NCI-H460 (cell line): Measurements from ENCODE around the gene RINT1. TPM values are rescaled to one million over a fixed set of nuclear protein-coding genes. Genes with fewer than 3 reads are reported as not detected.
"Not testable (repeated sequence)": the region's sequence is repeated elsewhere in the genome, so short reads cannot be mapped to it uniquely, and the experiment has no call there.

ENCODE experiments used
- DNase-seq: peaks from one replicate; pipeline ENCODE4 v3.0.0-alpha.2; 2016; ENCODE audit warnings: low read depth; ENCODE audit errors: extremely low read depth
- polyA plus RNA-seq: library from polyadenylated mRNA; depleted of rRNA; stranded (reverse); fragments of >200 nt; gene quantifications from 2 replicates; pipeline ENCODE4 v1.2.3, GENCODE V29; 2014; cell fraction: nucleus; rRNA removed
- total RNA-seq: library from RNA; depleted of rRNA; stranded (reverse); fragments of >200 nt; shearing (Covaris generic); gene quantifications from 2 replicates; pipeline ENCODE4 v1.2.3, GENCODE V29; 2014; rRNA removed

The RINT1 gene
- total RNA-seq = 12.8 and 18.6 TPM in 2 replicates
- polyA plus RNA-seq = 12.4 and 13.0 TPM in 2 replicates

DNA sequence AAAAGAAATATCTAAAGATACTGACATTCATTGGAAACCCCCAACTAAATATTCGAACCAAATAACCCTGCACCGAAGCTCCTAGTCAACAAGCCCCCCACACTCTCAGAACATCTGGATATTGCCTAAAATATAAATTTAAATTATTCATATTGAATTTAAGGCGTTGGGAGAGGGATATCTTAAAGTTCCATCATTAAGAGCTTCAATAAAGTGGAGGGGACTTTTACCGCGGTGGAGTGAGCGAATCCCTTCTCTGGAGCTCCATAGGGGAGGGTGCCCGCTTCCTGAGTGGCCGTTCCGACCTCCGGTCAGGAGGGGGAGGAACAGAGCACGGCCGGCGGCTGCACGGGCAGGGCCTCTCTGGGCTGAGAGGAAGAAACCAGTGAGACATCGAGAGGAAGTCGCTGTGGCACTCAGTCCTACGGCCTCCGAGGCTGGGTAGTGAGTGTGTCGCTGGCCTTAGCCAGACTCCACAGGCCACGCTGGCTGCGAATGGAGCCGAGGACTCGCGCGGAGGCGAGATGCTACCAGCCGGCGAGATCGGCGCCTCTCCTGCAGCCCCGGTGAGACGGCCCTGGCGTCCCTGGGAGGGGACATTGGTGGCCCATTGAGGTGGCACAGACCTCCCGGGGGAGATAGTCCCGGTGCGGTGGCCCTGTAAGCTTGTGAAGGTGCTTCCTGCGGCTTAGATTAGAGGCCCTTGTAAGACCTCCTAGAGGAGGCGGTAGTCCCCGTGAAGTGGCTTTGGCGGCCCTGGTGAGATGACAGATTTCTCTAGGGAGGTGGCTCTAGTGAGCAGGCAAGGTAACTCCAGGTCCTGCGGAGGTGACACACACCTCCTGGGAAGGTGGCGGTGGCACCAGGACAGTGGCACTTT, at the start of gene RINT1:
TSS of gene RINT1 (plus strand) at position 410 of the 880 bp plus-strand sequence. CDS start at position 525, 115 bp downstream.
- peak; percentile 89 for DNase-seq

DNA sequence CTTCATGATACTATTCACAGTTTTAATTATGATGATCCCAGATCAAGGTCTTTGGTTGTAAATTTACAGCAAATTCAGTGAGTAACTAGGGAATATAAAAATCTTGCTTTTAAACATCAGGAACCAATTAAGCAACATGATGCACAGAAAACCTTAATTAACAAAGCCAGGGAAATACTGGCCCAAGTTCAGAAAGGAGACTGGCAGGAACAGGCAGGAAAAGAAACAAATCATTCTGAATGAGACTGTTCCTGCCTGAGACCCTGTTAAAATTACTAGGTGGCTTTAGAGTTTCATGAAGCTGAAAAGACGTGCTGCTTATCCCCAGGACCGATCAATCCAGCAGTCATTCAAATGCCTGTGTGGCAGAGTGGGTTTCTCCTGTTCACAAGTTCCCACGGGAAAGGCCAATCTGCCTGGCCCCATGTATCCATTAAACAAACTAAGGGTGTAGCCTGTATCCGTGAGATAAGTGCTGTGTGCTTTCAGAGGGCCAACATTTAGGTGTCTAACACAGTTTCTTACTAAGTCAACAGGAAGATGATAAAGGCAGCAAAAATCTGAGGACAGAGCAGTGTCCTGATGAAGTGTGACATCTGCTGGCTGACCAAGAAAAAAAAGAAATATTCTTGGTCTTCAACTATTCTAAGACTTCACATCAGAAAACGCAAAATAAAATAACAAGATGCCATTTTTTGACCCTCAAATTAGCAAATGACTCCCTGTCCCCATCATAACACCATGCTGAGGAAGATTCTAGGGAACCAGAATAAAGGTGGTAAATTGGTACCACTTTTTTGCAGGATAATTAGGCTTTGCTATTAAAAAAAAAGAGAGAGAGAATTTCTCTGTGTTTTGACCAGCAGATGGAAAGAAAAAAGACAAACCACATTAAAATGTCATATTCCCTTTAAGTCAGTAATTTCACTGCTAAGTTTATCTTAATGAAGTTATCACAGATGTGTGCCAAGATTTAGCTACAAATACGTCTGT, 44.1 kb upstream of the RINT1 start:
- DNase-seq = peak; percentile 14

DNA sequence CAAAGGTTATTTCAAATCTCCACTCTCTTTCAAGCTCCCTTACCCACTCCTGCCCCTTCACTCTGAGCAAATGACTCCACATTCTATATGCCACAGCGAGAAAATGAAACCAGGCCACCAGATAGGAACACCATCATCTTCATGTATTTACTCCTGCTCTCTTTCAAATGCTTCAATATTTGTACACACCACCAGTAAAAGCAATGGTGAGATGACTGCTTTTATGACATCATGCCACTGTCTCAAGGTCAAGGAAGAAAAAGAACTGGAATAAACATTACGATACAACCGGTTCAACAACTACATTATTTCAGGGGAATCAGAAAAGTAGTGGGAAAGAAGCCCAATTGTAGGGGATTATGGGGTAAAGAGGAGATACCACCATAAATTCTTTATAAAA, 42.6 kb upstream of the RINT1 start:
- no peak for DNase-seq

DNA sequence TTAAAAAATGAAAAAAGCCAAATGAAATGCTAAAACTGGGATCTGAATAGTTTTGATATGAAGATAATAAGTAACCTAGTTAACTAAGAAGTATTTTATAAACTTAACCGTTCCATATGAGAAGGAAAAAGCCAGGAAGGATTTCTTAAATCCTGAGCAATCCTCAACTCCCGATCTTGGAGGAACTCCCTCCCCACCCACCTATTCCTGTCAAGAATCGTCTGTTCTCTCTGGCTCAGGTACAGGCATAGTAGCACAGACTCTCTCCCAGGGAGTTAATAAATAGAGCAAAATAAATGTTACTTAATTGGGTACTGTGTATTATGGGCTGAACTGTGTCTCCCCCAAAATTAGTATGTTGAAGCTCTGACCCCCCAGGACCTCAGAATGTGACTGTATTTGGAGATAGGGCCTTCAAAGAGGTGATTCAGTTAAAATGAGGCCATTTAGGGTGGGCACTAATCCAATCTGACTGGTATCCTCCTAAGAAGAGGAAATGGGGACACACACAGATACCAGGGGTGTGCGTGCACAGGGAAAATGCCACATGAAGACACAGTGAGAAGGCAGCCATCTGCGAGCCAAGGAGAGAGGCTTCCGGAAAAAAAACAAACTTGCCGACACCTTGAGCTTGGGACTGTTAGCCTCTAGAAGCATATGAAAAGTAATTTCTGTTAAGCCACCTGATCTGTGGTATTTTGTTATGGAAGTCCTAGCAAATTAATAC, 38.6 kb upstream of the RINT1 start:
- DNase-seq = no peak

DNA sequence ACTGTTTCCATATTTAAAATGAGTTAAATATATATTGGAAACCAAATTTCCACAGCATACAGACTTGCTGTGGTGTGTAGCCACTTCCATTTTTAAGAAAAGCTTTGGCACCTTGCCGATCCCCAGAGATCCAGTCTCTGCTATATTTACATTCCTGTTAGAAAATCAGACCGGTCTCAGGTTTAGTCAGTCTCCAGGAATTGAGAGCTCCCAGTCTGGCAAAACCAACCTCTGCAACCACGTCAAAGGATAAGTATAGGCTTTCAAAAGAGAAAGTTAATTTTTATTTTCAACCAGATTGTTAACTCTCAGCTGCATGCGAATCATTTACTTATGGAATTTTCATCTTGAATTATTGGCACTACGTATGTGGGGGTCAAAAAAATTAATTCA, 38.1 kb upstream of the RINT1 start:
- no peak for DNase-seq

DNA sequence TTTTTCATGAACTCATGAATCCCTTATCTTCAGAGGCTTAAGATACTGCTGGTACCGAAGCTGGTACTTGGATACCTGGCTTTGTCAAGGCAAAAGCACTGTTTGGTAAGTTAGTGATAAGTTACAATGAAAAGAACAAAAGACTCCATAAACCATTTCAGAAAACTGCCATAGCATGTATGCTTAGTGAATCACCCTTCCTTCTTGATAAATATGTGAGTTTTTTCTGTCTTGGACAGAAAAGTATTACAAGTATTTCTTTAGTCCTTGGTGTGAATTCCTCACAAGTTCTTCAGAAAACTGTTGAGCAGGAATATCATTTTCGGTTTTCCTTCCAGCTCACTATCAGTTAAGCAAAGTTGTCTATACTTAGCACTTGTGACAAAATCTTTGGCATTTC, 35.5 kb upstream of the RINT1 start:
- no peak for DNase-seq

DNA sequence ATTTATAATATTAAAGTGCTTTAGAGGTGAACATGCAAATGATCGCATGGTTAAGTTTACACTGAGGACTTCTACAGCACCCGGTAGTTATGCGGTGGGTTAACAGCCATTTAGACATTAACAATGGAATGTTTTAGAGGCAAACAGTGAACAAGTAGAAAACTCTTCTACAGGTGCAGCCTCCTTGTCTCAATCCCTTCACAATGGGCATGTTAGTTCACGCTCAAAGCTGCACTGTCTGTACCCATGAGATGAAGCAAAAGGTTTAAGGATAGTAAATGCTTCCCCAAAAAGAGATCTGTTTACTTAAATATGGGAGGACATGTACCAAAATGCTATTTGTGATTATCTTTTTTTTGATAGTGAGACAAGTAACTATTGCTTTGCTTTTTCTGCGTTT, 35.0 kb upstream of the RINT1 start:
- DNase-seq = no peak

DNA sequence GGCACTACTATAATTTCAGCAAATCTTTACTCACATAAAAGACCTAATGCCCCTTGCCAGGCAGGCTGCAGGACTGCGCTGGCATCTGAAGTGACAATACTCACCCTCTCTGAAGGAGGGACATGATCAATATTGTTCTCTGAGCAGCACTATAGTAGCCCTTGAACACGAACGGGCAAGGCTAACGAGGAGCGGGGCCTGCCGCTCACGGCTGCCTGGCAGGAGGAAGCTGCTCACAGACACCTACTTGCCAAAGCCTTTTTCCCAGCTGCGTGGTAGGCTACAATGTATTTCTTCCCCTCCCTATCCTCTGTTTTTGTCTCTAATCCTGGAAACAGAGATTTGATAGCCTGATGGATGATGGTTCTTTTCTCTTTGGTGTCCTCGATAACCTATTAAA, 29.8 kb upstream of the RINT1 start:
- no peak for DNase-seq

DNA sequence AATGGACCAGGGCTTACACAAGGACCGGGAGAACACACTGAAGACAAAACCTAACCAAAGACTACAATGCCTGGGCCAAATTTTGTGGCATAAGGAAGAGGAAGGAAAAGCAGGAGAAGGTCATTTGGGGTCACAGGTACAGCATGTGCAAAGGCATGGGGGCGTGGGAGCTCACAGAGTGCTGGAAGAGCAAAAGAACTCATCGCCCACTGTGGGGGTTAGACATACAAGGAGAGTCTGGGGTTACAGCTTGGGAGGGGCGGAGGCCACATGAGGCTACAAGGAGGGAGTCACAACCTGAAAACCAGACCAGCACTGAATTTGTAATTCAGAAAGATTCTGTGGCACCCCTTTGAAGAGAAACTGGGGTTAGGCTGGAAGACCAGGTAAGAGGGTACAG, 19.6 kb upstream of the RINT1 start:
- no peak for DNase-seq

DNA sequence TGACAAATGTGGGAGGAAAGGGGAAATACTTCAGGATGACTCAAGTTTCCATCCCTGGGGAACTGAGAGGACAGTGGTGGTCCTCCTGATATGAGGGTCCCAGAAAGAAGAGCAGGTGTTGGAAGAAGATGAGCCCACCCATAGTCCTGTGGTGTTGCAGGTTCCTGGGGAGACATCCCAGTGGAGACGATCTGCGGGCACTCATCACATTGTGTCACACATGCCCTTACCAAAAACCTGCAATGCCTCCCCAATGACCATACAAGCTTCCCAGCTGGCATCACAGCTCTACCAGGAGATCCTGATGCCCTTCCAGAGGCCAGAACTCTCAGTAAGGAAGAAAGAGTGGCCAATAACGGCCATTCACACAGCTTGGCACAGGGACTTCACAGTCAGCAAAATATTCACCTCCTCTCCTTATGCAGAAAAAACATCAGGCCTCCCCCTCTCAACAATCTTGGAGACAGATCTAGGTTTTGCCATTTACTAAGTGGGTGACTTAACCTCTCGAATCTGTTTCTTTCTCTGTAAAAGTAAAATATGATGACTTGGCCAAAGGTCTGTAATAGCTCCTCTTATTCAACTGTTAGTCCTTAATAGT, 19.0 kb upstream of the RINT1 start:
- DNase-seq = no peak

DNA sequence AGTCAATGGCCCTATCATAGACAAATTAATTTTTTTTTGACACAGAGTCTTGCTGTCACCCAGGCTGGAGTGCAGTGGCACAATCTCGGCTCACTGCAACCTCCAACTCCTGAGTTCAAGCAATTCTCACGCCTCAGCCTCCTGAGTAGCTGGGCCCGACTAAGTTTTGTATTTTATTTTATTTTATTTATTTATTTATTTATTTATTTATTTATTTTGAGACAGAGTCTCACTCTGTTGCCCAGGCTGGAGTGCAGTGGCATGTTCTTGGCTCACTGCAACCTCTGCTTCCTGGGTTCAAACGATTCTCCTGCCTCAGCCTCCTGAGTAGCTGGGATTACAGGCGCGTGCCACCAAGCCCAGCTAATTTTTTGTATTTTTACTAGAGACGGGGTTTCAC, 16.4 kb upstream of the RINT1 start:
- not testable (repeated sequence) for DNase-seq

DNA sequence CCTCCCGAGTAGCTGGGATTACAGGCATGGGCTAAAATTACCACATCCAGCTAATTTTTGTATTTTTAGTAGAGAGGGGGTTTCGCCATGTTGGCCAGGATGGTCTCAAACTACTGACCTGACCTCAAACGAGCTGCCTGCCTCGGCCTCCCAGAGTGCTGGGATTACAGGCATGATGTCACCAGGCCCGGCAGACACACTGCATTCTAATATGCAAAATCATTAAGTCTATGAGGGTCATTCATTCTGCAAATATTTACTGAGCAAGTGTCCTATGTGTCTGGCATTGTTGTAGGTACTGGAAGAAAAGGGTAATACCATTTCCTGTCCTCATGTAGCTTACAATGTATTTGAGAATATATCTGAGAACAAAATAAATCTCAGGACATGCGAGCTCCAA, 12.6 kb upstream of the RINT1 start:
- DNase-seq = no peak

DNA sequence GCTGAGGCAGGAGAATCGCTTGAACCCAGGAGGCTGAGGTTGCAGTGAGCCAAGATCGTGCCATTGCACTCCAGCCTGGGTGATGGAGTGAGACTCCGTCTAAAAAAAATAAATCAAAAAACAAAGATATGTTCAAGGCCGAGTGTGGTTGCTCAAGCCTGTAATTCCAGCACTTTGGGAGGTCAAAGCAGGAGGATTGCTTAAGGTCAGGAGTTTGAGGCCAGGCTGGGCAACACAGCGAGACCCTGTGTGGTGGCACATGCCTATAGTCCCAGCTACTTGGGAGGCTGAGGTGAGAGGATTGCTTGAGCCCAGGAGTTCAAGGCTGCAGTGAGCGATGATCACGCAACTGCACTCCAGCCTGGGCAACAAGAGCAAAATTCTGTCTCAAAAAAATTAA, 11.4 kb upstream of the RINT1 start:
- DNase-seq = not testable (repeated sequence)

DNA sequence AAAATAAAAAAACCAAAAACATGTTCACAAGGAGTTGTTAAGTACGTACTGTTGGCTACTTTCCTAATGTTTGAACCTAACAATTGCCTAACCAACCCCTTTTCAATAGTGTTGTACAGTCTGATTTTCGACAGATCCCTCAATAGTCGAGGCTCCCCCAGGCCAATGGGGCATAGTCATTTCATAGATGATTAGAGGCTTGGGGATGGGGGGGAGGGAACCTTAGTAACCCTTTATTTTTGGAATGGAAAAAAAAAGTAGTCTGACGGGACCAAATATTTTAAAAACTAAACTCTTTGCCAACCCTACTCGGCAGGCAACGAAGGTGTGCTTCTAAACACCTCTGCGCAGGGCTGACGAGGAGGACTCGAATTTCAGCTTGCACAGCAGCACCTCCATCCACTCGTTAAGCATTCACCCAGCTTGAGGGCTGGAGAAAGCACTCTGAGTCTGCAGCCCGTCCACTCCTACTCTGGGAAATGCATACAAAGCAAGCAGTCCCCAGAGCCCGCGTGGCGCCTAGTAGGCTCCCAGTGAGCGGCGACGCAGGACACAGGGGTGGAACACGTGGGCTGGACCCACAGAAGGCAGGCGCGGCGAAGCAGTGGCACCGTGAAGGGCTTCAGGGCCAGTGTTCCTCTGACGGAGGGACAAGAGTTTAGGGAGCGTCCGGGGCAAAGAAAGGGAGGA, 10.8 kb upstream of the RINT1 start:
- peak; percentile 45 for DNase-seq

DNA sequence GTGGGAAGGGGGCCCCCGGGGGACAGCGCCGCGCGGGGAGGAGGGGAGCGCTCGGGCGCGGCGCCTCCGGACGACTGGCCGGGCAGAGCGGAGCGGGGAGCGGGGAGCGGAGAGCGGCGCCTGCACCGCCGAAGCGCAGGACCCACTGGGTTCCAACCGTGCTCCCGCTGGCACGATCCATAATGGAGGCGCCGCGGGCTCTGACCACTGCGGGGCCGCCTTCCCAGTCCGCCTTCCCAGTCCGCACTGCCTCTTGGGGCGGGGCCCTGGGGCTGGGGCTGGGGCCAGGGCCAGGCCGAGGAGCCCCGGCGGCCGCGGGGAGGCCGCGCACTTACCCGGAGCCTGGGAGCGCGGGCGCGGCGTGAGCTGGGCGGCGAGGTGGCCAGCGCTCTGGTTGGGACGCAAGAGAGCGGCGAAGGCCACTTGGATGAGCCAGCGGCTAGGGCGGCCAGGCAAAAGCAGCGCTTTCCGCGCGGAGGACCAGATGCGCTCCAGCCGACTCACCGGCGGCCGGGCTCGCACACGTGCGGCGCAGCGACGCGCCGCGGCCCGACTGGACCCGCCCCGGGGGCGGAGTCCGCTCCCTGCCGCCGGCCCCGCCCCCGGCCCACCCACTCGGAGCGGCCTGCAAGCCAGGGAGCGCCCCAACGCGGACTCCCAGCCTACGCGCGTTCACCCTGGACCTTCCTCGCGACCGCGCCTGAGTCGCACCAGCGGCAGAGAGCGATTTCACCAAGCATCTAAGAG, 10.1 kb upstream of the RINT1 start, which contains the start of gene PUS7:
TSS of gene PUS7 (minus strand) at position 555 of the 747 bp plus-strand sequence. CDS start 13,759 bp downstream, outside the sequence.
- DNase-seq = peak; percentile 86

DNA sequence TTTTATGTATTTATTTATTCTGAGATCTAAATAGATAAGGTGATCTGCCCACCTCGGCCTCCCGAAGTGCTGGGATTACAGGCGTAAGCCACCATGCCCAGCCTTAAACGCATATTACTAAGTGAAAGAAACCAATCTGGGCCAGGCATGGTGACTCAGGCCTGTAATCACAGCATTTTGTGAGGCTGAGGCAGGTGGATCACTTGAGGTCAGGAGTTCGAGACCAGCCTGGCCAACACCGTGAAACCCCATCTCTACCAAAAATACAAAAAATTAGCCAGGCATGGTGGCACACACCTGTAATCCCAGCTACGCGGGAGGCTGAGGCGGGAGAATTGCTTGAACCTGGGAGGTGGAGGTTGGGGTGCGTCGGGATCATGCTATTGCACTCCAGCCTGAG, 7.6 kb upstream of the RINT1 start:
- not testable (repeated sequence) for DNase-seq

DNA sequence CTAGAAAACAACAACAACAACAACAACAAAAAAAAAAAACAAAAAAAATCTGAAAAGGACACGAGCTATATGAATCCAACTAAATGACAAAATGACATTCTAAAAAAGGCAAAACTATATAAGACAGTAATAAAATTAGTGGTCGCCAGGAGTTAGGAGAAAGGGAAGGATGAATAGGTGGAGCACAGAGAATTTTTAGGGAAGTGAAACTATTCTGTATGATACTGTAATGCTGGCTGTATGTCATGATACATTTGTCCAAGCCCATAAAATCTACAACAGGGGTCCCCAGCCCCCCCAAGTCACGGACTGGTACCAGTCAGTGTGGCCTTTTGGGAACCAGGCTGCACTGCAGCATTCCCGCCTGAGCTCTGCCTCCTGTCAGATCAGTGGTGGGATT, 7.2 kb upstream of the RINT1 start:
- DNase-seq = no peak

DNA sequence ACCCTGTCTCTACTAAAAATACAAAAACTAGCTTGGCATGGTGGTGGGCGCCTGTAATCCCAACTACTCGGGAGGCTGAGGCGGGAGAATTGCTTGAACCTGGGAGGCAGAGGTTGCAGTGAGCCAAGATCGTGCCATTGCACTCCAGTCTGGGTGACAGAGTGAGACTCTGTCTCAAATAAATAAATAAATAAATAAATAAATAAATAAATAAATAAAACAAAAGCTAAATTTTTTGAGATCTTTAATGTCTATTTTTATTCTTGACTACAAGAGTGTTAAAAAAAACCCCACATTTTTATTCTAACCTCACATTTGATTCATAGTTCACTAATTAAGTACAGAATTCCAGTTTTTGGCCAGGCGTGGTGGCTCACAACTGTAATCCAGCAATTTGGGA, 4.3 kb upstream of the RINT1 start:
- DNase-seq = not testable (repeated sequence)

DNA sequence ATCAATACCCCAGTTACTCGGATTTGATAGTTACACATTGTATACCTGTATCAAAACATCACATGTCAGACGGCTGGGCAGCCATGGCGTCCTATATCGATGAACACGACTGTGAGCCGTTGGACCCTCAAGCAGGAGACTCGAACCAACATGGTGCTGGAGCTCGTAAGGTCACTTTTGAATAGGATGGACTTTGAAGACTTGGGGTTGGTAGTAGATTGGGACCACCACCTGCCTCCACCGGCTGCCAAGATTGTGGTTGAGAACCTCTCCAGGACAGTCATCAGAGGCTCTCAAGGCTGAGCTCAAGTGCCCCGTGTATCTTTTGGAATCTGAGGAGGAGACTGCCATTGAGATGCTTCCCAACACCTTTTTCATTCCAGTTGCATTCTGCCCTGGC, 1.9 kb upstream of the RINT1 start:
- no peak for DNase-seq
